HG03064 (cell line): ENCODE measurements around the gene SLC25A22.

Source experiments
- ATAC-seq: cut with Tn5 transposase; IDR thresholded peaks from one replicate; pipeline ENCODE4 v1.9.1; 2021; ENCODE audit warnings: low read depth; ENCODE audit not compliant: unreplicated experiment

The SLC25A22 gene

GRCh38 chr11:776263-776560, 21.9 kb downstream of the SLC25A22 start:
- ATAC-seq = no peak

- ATAC-seq = no peak
Observed at GRCh38 chr11:774873-775592, 23.0 kb downstream of the SLC25A22 start.

GRCh38 chr11:773830-774229, 24.3 kb downstream of the SLC25A22 start:
- no peak for ATAC-seq

- ATAC-seq = no peak
Observed at GRCh38 chr11:773425-773824, 24.7 kb downstream of the SLC25A22 start.

GRCh38 chr11:772429-773390, 25.4 kb downstream of the SLC25A22 start:
- no peak for ATAC-seq

GRCh38 chr11:771617-772204, 26.4 kb downstream of the SLC25A22 start:
- ATAC-seq = no peak

- no peak for ATAC-seq
Observed at GRCh38 chr11:770642-771616, 27.2 kb downstream of the SLC25A22 start.

- ATAC-seq = no peak
Observed at GRCh38 chr11:769887-770641, 28.0 kb downstream of the SLC25A22 start.

- no peak for ATAC-seq
Observed at GRCh38 chr11:767238-767637, 30.8 kb downstream of the SLC25A22 start.

- ATAC-seq = no peak
Observed at GRCh38 chr11:766936-767210, 31.2 kb downstream of the SLC25A22 start.

- no peak for ATAC-seq
Observed at GRCh38 chr11:766106-766935, 31.8 kb downstream of the SLC25A22 start.

- no peak for ATAC-seq
Observed at GRCh38 chr11:765802-766091, 32.3 kb downstream of the SLC25A22 start.

- no peak for ATAC-seq
Observed at GRCh38 chr11:765025-765801, 32.9 kb downstream of the SLC25A22 start.

- ATAC-seq = no peak
Observed at GRCh38 chr11:764322-765024, 33.6 kb downstream of the SLC25A22 start.

GRCh38 chr11:763549-764321, 34.3 kb downstream of the SLC25A22 start:
- ATAC-seq = no peak

- no peak for ATAC-seq
Observed at GRCh38 chr11:763073-763463, 35.0 kb downstream of the SLC25A22 start.

GRCh38 chr11:762421-763072, 35.5 kb downstream of the SLC25A22 start:
- ATAC-seq = no peak
